ENCODE data around the gene CCDC30. TPM values are rescaled to one million over a fixed set of nuclear protein-coding genes. Genes with fewer than 3 reads are reported as not detected.

Gene CCDC30
- total and polyA plus RNA-seq, 10 of the 15 experiments (the other 5 are each of a cell fraction or from before 2014, with no cell fraction given) = 0.46 to 1.8 (median 1.0) TPM

GRCh38 chr1:42523171-42523570 is 60.1 kb downstream of the CCDC30 start:
- Histone ChIP-seq H3K4me1 (ENCODE audit: control insufficient read depth, insufficient read depth, low read length) (no peaks in the 10 kb centered on the region), H3K27ac (ENCODE audit: control insufficient read depth, insufficient read depth) (no peak overlapping the region), H3K27me3 (replicated peaks in 1 of 2; ENCODE audit: control insufficient read depth in 2 of 2, insufficient read depth in 2 of 2, low read length in 1 of 2) (no peaks in the 10 kb centered on the region), H3K4me3 (no peak overlapping the region), H3K9ac (ENCODE audit: control insufficient read depth, insufficient read depth, low read length) (no peak overlapping the region), H3K79me2 (ENCODE audit: control insufficient read depth, insufficient read depth, low read length) (no peaks in the 10 kb centered on the region), H3K9me3 (replicated peaks; ENCODE audit: control insufficient read depth, insufficient read depth, low read length) (peaks cover 2% of the 10 kb centered on the region; the same call in 1 of the 3 replicates), H4K20me1 (ENCODE audit: control insufficient read depth, insufficient read depth) (no peaks in the 10 kb centered on the region), H3K4me2 (ENCODE audit: control insufficient read depth, insufficient read depth) (no peak overlapping the region), H2AFZ (ENCODE audit: control insufficient read depth, low read depth, low read length) (no peak overlapping the region), H3K36me3 (ENCODE audit: control insufficient read depth in 2 of 2, insufficient read depth in 2 of 2, low read length in 1 of 2) (no peaks in the 10 kb centered on the region)
- FAIRE-seq = no peak
- BruUV-seq (replicated peaks) = no TSS peak
- TF ChIP-seq CEBPB (IDR thresholded peaks at IDR 0.05; ENCODE audit: borderline replicate concordance in 1 of 2, low read depth in 2 of 2, low read length in 2 of 2) (no peak), JUND (IDR thresholded peaks at IDR 0.05; ENCODE audit: low read depth, low read length) (no peak), NFIC (IDR thresholded peaks at IDR 0.05; ENCODE audit: low read depth, low read length) (no peak), ZNF384 (IDR thresholded peaks at IDR 0.05; ENCODE audit: borderline replicate concordance, low read depth, low read length) (no peak), SREBF2 (IDR thresholded peaks at IDR 0.05; ENCODE audit: low read length) (no peak), TBL1XR1 (IDR thresholded peaks at IDR 0.05; ENCODE audit: low read depth, low read length) (no peak), SMC3 (IDR thresholded peaks at IDR 0.05; ENCODE audit: borderline replicate concordance, low read length) (no peak), CREB1 (IDR thresholded peaks at IDR 0.05; ENCODE audit: low read depth) (no peak), NR2C2 (IDR thresholded peaks at IDR 0.05; ENCODE audit: borderline replicate concordance, control insufficient read depth, insufficient read length, low read depth) (no peak), MEF2A (IDR thresholded peaks at IDR 0.05; ENCODE audit: insufficient read depth, low read depth, low read length) (no peak), SRF (IDR thresholded peaks at IDR 0.05; ENCODE audit: low read depth in 2 of 2, low read length in 2 of 2) (no peak)
- RAD21 ChIA-PET (ENCODE audit: unreplicated experiment) = no interaction called here
- no peak for ATAC-seq
- in situ Hi-C loops (cut with MboI) (no loop called here), intact Hi-C loops (cut with micrococcal nuclease; ENCODE audit: unreplicated experiment) (no loop called here)
- POLR2A ChIA-PET = no interaction called here
- WGBS (ENCODE audit: insufficient coverage, insufficient replicate concordance, low lambda C conversion rate, missing lambda C conversion rate) = 30% methylated on average over 3 of the region's 3 CpGs
- CTCF ChIA-PET = interaction anchor here (0.6 to 1.2 kb wide), 2 partner anchors 14 to 27 kb away, joined by 3 read pairs; no protein-coding TSS in a partner anchor
- SMC1A ChIA-PET (ENCODE audit: uncharacterized antibody, unreplicated experiment) = interaction anchor here (0.6 to 0.8 kb wide), 2 partner anchors 11 to 114 kb away, joined by 3 read pairs; no protein-coding TSS in a partner anchor
- DNase-seq (ENCODE audit: low read depth, low spot score) = no peak

Data from GM12878 (cell line).